K562 (cell line): ENCODE data around the gene GCGR. TPM values are rescaled to one million over a fixed set of nuclear protein-coding genes. Genes with fewer than 3 reads are reported as not detected.
A peak's percentile ranks its signal among the peaks of the same experiment; 100 is the strongest.

Experiments
- AFF4 ChIP-seq: sonication (generic); formaldehyde crosslinking; IDR thresholded peaks from 2 replicates; pipeline ENCODE4 v1.8.0; 2023; ENCODE audit warnings: mild to moderate bottlenecking, missing genetic modification reagents
- CHD1 ChIP-seq: fragments of 200-600 bp; sonication (generic); IDR thresholded peaks from one replicate; pipeline ENCODE4 v1.6.1; 2012; ENCODE audit warnings: mild to moderate bottlenecking, moderate library complexity, low read length, inconsistent platforms
- FOXA1 ChIP-seq: fragments of 450-650 bp; IDR thresholded peaks from 2 replicates; pipeline ENCODE4 v1.6.1; 2016; ENCODE audit warnings: mild to moderate bottlenecking, borderline replicate concordance
- ILF3 ChIP-seq: fragments of 450-650 bp; IDR thresholded peaks from 2 replicates; pipeline ENCODE4 v1.6.1; 2018; ENCODE audit warnings: antibody characterized with exemption, mild to moderate bottlenecking, moderate library complexity, borderline replicate concordance
- POLR2B ChIP-seq: fragments of 450-650 bp; IDR thresholded peaks from 2 replicates; pipeline ENCODE4 v1.6.1; 2018; ENCODE audit warnings: low read depth; ENCODE audit not compliant: partially characterized antibody
- POLR2H ChIP-seq: IDR thresholded peaks from 2 replicates; pipeline ENCODE4 v1.6.1; 2016; ENCODE audit warnings: missing genetic modification characterization, low read depth, mild to moderate bottlenecking, control low read depth, missing compliant biosample characterization, moderate library complexity
- PYGO2 ChIP-seq: fragments of 450-650 bp; IDR thresholded peaks from 2 replicates; pipeline ENCODE4 v1.6.1; 2016; ENCODE audit warnings: mild to moderate bottlenecking, missing genetic modification characterization, moderate library complexity, missing compliant biosample characterization
- RBM39 ChIP-seq: fragments of 200-400 bp; formaldehyde crosslinking; optimal IDR thresholded peaks from 2 replicates; pipeline ENCODE3; 2018; ENCODE audit warnings: low read depth, low read length
- ZNF384 ChIP-seq: IDR thresholded peaks from 2 replicates; pipeline ENCODE4 v1.6.1; 2012; ENCODE audit warnings: low read depth, low read length, improper control_type of control experiment
- polyA plus RNA-seq, 8 experiments: library from polyadenylated mRNA; depleted of rRNA in 4 of 8; stranded (reverse) in 5 of 8; unstranded in 3 of 8; fragments of >200 nt; fragmentation: Nextera tagmentation in 2 of 8; fragmentation: Illumina TruSeq in 1 of 8; extraction: Ambion mirVana in 2 of 8; extraction: Trizol in 1 of 8; gene quantifications; 2 replicates each; pipeline versions ENCODE4 v1.2.1 to v1.2.3, GENCODE V29; 2011 to 2014; ENCODE audit warnings: inconsistent platforms in 1 of 8, missing spikeins in 1 of 8
- total RNA-seq, 7 experiments: library from RNA; depleted of rRNA in 6 of 7; stranded (reverse); fragments of >200 nt in 6 of 7; fragmentation: Illumina TruSeq in 2 of 7; extraction: Trizol in 2 of 7; gene quantifications; 2 replicates each; pipeline versions ENCODE4 v1.2.1 to v1.2.3, GENCODE V29; 2011 to 2021; ENCODE audit warnings: low replicate concordance in 1 of 7
- TF ChIP-seq, protein P1 (sequence below), 2 experiments: IDR thresholded peaks; 2 replicates each; pipeline ENCODE4 v1.6.1; 2011; ENCODE audit warnings: borderline replicate concordance in 1 of 2, control low read depth in 1 of 2, low read depth in 1 of 2, low read length in 1 of 2, mild to moderate bottlenecking in 1 of 2, mixed read lengths in 1 of 2, moderate library complexity in 1 of 2; ENCODE audit not compliant: insufficient read depth in 1 of 2, insufficient read length in 1 of 2, poor library complexity in 1 of 2, severe bottlenecking in 1 of 2; ENCODE audit errors: extremely low read depth in 1 of 2
- TF ChIP-seq, protein P2 (sequence below): sonication (generic); IDR thresholded peaks from 2 replicates; pipeline ENCODE4 v1.6.1; 2016

The GCGR gene
- total and polyA plus RNA-seq, 9 of the 15 experiments (the other 6 are each of a cell fraction or from before 2014, with no cell fraction given): not detected

GRCh38 chr17:81859906-81860755 is 56.2 kb downstream of the GCGR start, which contains the start of gene P4HB (continued):
- TF ChIP-seq, protein P1, sequence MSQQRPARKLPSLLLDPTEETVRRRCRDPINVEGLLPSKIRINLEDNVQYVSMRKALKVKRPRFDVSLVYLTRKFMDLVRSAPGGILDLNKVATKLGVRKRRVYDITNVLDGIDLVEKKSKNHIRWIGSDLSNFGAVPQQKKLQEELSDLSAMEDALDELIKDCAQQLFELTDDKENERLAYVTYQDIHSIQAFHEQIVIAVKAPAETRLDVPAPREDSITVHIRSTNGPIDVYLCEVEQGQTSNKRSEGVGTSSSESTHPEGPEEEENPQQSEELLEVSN (IDR thresholded peaks at IDR 0.05; ENCODE audit: borderline replicate concordance in 1 of 2, extremely low read depth in 1 of 2, insufficient read depth in 1 of 2, insufficient read length in 1 of 2, low read depth in 1 of 2, low read length in 1 of 2, poor library complexity in 1 of 2, severe bottlenecking in 1 of 2): peak in 1 of 2 experiments; percentile 82
- peak; percentile 52 for TF ChIP-seq POLR2B
- no peak for TF ChIP-seq PYGO2
- TF ChIP-seq ZNF384: no peak
- TF ChIP-seq POLR2H (tag): peak; percentile 82
- TF ChIP-seq FOXA1: no peak
- TF ChIP-seq, protein P2, sequence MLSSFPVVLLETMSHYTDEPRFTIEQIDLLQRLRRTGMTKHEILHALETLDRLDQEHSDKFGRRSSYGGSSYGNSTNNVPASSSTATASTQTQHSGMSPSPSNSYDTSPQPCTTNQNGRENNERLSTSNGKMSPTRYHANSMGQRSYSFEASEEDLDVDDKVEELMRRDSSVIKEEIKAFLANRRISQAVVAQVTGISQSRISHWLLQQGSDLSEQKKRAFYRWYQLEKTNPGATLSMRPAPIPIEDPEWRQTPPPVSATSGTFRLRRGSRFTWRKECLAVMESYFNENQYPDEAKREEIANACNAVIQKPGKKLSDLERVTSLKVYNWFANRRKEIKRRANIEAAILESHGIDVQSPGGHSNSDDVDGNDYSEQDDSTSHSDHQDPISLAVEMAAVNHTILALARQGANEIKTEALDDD: no peak
- TF ChIP-seq RBM39: no peak
- peak; percentile 87 for TF ChIP-seq CHD1
- TF ChIP-seq ILF3: no peak; the same call in 1 of the 2 replicates
- 0 out of 2 replicates have a peak, but pooled peaks have one; percentile 19 for TF ChIP-seq AFF4 (CRISPR knock-in tag)
